ENCODE measurements around the gene PRSS33. TPM values are rescaled to one million over a fixed set of nuclear protein-coding genes. Genes with fewer than 3 reads are reported as not detected.

Gene PRSS33
- total RNA-seq, 1 experiment from 2014 or later: not detected

- no peak overlapping the region for H3K4me3 Mint-ChIP-seq
- Histone ChIP-seq H3T11ph (ENCODE audit: low read length) (no peak overlapping the region), H3K4ac (ENCODE audit: low read depth, low read length) (no peak overlapping the region), H2AFZ (ENCODE audit: low read length) (no peak overlapping the region), H2BK120ac (ENCODE audit: low read depth, low read length, poor library complexity, severe bottlenecking) (no peak overlapping the region), H3K4me1 (ENCODE audit: insufficient read depth, low read length) (no peaks in the 10 kb centered on the region), H3K4me2 (ENCODE audit: insufficient read depth, insufficient read length, low read length) (no peak overlapping the region), H3K79me1 (ENCODE audit: insufficient read depth, low read depth, low read length, poor library complexity, severe bottlenecking) (no peaks in the 10 kb centered on the region), H3K14ac (ENCODE audit: insufficient read depth, low read length) (no peak overlapping the region), H2BK5ac (ENCODE audit: insufficient read length, low read length) (no peak overlapping the region), H4K20me1 (ENCODE audit: control insufficient read depth, insufficient read depth, insufficient read length) (no peaks in the 10 kb centered on the region), H3K23me2 (ENCODE audit: insufficient read length, low read depth, low read length, poor library complexity, severe bottlenecking) (no peaks in the 10 kb centered on the region), H3K9ac (ENCODE audit: extremely low read depth, insufficient read length, low read length) (no peak overlapping the region), H2BK15ac (ENCODE audit: low read depth, low read length) (no peak overlapping the region), H2AK5ac (ENCODE audit: insufficient read length, low read length) (no peak overlapping the region), H3K9me3 (ENCODE audit: control insufficient read depth, low read depth, low read length) (no peaks in the 10 kb centered on the region), H3K23ac (ENCODE audit: insufficient read length, low read depth, low read length) (no peak overlapping the region), H3K27ac (ENCODE audit: insufficient read length, low read depth, low read length) (no peak overlapping the region), H4K8ac (replicated peaks; ENCODE audit: insufficient read length, low read depth, low read length) (no peak overlapping the region), H3K56ac (ENCODE audit: insufficient read length, low read depth, low read length) (no peak overlapping the region), H3K79me2 (ENCODE audit: insufficient read depth, low read length) (no peaks in the 10 kb centered on the region), H2BK12ac (ENCODE audit: insufficient read length, low read depth, low read length) (no peak overlapping the region), H2BK20ac (ENCODE audit: low read depth, low read length, poor library complexity, severe bottlenecking) (no peak overlapping the region), H4K91ac (ENCODE audit: insufficient read length, low read depth, low read length) (no peak overlapping the region), H4K5ac (ENCODE audit: insufficient read length, low read depth, low read length) (no peak overlapping the region), H3K18ac (ENCODE audit: insufficient read length, low read depth, low read length) (no peak overlapping the region), H3K27me3 (ENCODE audit: insufficient read depth, low read length) (no peaks in the 10 kb centered on the region)
- H3K27me3 Mint-ChIP-seq (ENCODE audit: low read depth): no peaks in the 10 kb centered on the region; the same call in 1 of the 2 replicates
- no peaks in the 10 kb centered on the region for H3K36me3 Mint-ChIP-seq (ENCODE audit: insufficient read depth in 1 of 3, low read depth in 3 of 3)
- H3K4me1 Mint-ChIP-seq: peaks cover 6 to 21% of the 10 kb centered on the region in 2 experiments; a peak in 2 of 4 replicates
- TF ChIP-seq CTCF (conservative IDR thresholded peaks at IDR 0.05): no peak
- H3K9me3 Mint-ChIP-seq: no peaks in the 10 kb centered on the region
- no peak overlapping the region for H3K27ac Mint-ChIP-seq
- WGBS (ENCODE audit: extremely low coverage, insufficient read length, low lambda C conversion rate): no CpG with 5 or more reads among the region's 5 CpGs
- DNase-seq: no peak
Observed at GRCh38 chr16:2738615-2739014, 48.7 kb downstream of the PRSS33 start.
